Psoas muscle (tissue), 8 donors: ENCODE measurements around the gene NAXD. TPM values are rescaled to one million over a fixed set of nuclear protein-coding genes. Genes with fewer than 3 reads are reported as not detected.

Source experiments
- ATAC-seq, 4 donors: fragments of 200-7000 bp; cut with Tn5 transposase; one replicate each; pipeline ENCODE4 v1.9.1; 2020; ENCODE audit warnings: moderate library complexity in 3 of 4, mild to moderate bottlenecking in 2 of 4
- DNase-seq, 2 donors: peaks; one replicate each; pipeline ENCODE4 v3.0.0-alpha.2; 2020
- H3K27ac ChIP-seq: fragments of 200-600 bp; one replicate; pipeline ENCODE4 v1.8.0; 2022
- H3K27me3 ChIP-seq, 3 donors: fragments of 200-600 bp in 1 of 3; one replicate each; pipeline versions ENCODE4 v1.6.1 to v1.8.0; 2013 to 2022; ENCODE audit warnings: low read length in 2 of 3, mild to moderate bottlenecking in 2 of 3, moderate library complexity in 1 of 3; ENCODE audit not compliant: insufficient read depth in 3 of 3
- H3K36me3 ChIP-seq, 2 donors: fragments of 200-600 bp in 1 of 2; one replicate each; pipeline versions ENCODE4 v1.6.1 to v1.8.0; 2013 to 2022; ENCODE audit warnings: low read depth in 1 of 2, mild to moderate bottlenecking in 1 of 2, moderate library complexity in 1 of 2; ENCODE audit not compliant: insufficient read depth in 1 of 2
- H3K4me1 ChIP-seq: fragments of 200-600 bp; one replicate; pipeline ENCODE4 v1.8.0; 2022
- H3K4me3 ChIP-seq: fragments of 200-600 bp; one replicate; pipeline ENCODE4 v1.8.0; 2022; ENCODE audit warnings: mild to moderate bottlenecking
- H3K9me3 ChIP-seq: fragments of 200-600 bp; one replicate; pipeline ENCODE4 v1.8.0; 2022
- WGBS, 3 donors: extraction: QIAGEN DNeasy Blood & Tissue Kit; methylation state at CpG; one replicate each; pipeline versions ENCODE4 v1.1.6 to v1.1.7; 2013; 5-methylcytosine and 5-hydroxymethylcytosine counted together
- intact Hi-C, 2 donors: fragments of 100-400 bp; cut with DNase I; formaldehyde crosslinking; loops; one replicate each; pipeline versions ENCODE4 v1.11.0 to v1.14.2; 2022
- polyA plus RNA-seq, 3 donors: library from polyadenylated mRNA; stranded (reverse); fragments of 200-250 nt; gene quantifications; one replicate each; pipeline ENCODE4 v1.2.3, GENCODE V29; 2013
- total RNA-seq, 4 donors: library from RNA; stranded (reverse); fragmentation: NEBNext Ultra II Directional in 2 of 4; extraction: Animal tissue kit (Norgen Biotek cat#: 25700) in 2 of 4; gene quantifications; one replicate each; pipeline versions ENCODE4 v1.2.1 to v1.2.4, GENCODE V29; 2021 to 2023
- TF ChIP-seq, protein P1 (sequence below): fragments of 200-600 bp; IDR thresholded peaks from one replicate; pipeline ENCODE4 v1.8.0; 2022; ENCODE audit warnings: antibody characterized with exemption
- donor health status: healthy with polysubstance abuse.
- donor health status: DM: no; HTN: no; CAD: no; lungs with moderate emphysema.
- donor health status: Bipolar disorder and iron deficiency.
- donor health status: healthy.
- donor health status: DM: yes; HTN: yes; CAD: no.
- donor health status: DM: no; HTN: no; CAD: no.
- donor health status: DM: no; HTN: no; CAD: no.
- donor health status: DM: yes; HTN: yes; CAD: no.

The NAXD gene
- total and polyA plus RNA-seq, 7 donors: 26.0 to 59.2 (median 29.6) TPM

DNA sequence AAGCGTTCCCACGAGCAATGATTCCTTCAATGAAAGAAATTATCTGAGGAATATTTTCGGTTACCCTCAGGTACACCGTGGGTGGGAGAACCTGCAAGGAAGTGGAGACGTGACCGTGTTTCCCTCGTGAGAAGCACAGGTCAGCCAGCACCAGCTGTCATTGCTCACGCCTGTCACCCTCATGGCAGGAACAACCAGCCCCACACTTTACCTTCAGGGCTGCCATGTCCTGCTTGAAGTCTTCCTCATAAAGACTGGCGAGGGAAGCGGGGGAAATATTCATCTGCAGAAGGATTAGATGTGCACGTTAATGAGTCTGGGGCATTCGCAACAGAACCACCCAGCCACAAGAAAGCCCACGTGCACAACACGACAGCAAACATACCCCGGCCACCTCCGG is 72.4 kb downstream of the NAXD start:
- Histone ChIP-seq H3K27me3 (no peaks in the 10 kb centered on the region), H3K27ac (no peak overlapping the region), H3K9me3 (no peaks in the 10 kb centered on the region), H3K4me3 (no peak overlapping the region), H3K36me3 (peaks cover 3 to 65% of the 10 kb centered on the region in 2 donors), H3K4me1 (peaks cover 19% of the 10 kb centered on the region)
- intact Hi-C loops: no loop called here
- ATAC-seq (no peak), DNase-seq (no peak)
- TF ChIP-seq, protein P1, sequence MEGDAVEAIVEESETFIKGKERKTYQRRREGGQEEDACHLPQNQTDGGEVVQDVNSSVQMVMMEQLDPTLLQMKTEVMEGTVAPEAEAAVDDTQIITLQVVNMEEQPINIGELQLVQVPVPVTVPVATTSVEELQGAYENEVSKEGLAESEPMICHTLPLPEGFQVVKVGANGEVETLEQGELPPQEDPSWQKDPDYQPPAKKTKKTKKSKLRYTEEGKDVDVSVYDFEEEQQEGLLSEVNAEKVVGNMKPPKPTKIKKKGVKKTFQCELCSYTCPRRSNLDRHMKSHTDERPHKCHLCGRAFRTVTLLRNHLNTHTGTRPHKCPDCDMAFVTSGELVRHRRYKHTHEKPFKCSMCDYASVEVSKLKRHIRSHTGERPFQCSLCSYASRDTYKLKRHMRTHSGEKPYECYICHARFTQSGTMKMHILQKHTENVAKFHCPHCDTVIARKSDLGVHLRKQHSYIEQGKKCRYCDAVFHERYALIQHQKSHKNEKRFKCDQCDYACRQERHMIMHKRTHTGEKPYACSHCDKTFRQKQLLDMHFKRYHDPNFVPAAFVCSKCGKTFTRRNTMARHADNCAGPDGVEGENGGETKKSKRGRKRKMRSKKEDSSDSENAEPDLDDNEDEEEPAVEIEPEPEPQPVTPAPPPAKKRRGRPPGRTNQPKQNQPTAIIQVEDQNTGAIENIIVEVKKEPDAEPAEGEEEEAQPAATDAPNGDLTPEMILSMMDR: no peak
- 91 to 93% (median 92%) methylated on average over 16 of the region's 16 CpGs for WGBS, 3 donors

DNA sequence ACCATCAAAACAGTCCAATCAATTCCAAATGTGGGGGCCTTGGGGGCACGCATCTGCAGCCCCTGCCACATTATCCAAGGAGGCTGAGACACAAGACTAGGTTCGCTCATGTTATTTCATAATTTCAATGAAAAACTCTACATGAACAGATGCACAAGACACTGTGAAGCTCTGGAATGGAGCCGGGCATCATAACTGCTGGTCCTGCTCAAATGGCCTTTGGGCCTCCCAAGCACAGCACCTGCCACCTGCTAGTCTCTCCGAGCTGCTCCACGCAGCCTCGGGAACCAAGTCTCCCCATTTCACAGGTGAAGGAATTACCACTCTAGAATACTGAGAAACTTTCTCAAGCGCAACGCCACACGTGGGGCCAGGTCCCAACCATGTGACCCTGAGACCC is 73.7 kb downstream of the NAXD start:
- intact Hi-C loops: no loop called here
- no peak for DNase-seq
- no peaks in the 10 kb centered on the region for H3K27me3 ChIP-seq
- WGBS, 3 donors: 76 to 91% (median 82%) methylated on average over 9 of the region's 9 CpGs
- ATAC-seq: no peak
- H3K4me3 ChIP-seq: no peak overlapping the region
- H3K9me3 ChIP-seq: no peaks in the 10 kb centered on the region
- H3K4me1 ChIP-seq: peaks cover 19% of the 10 kb centered on the region
- peaks cover 3 to 58% of the 10 kb centered on the region in 2 donors for H3K36me3 ChIP-seq
- TF ChIP-seq, protein P1: no peak
- H3K27ac ChIP-seq: no peak overlapping the region

Other genes with a start within 250 kb of the NAXD start
- 1 to 10 TPM; 2.3 to 6.8 (median 3.0) TPM for gene RAB20, start 53.8 kb upstream of the NAXD start, total RNA-seq
- gene RAB20, start 53.8 kb upstream of the NAXD start, polyA plus RNA-seq: 10 to 100 TPM in 1 of 3 donors, 1 to 10 TPM in 2; 1.2 to 20.5 (median 2.7) TPM
- gene CARS2, start 90.6 kb downstream of the NAXD start, total RNA-seq: 10 to 100 TPM; 41.3 to 59.0 (median 49.5) TPM
- 10 to 100 TPM; 56.3 to 85.2 (median 57.0) TPM for gene CARS2, start 90.6 kb downstream of the NAXD start, polyA plus RNA-seq
- gene ING1, start 98.2 kb downstream of the NAXD start, total RNA-seq: 1 to 10 TPM; 5.2 to 7.0 (median 5.9) TPM
- gene ING1, start 98.2 kb downstream of the NAXD start, polyA plus RNA-seq: 10 to 100 TPM in 2 of 3 donors, 1 to 10 TPM in 1; 8.2 to 16.9 (median 13.8) TPM